SU-DHL-6 (cell line): ENCODE results near the gene RELN.

Experiments used
- H2AFZ ChIP-seq: fragments of 200-600 bp; sonication (generic); 2 replicates; pipeline ENCODE4 v1.6.1; 2014; ENCODE audit warnings: low read depth, mild to moderate bottlenecking, moderate library complexity, mixed read lengths, antibody characterized with exemption, low read length; ENCODE audit not compliant: severe bottlenecking
- H3F3A ChIP-seq: fragments of 200-600 bp; shearing (Covaris generic); 2 replicates; pipeline ENCODE4 v1.6.0; 2016; ENCODE audit warnings: antibody characterized with exemption, mild to moderate bottlenecking; ENCODE audit not compliant: insufficient read depth
- H3K27ac ChIP-seq: fragments of 200-600 bp; sonication (generic); 2 replicates; pipeline ENCODE4 v1.5.1; 2016; ENCODE audit warnings: low read depth, mild to moderate bottlenecking, low read length, moderate library complexity, mixed read lengths
- H3K27me3 ChIP-seq: fragments of 200-600 bp; sonication (generic), shearing (Covaris generic); 2 replicates; pipeline ENCODE4 v1.6.0; 2014; ENCODE audit warnings: mild to moderate bottlenecking, low read length
- H3K36me3 ChIP-seq: fragments of 200-600 bp; sonication (generic); 2 replicates; pipeline ENCODE4 v1.6.1; 2014; ENCODE audit warnings: mild to moderate bottlenecking, low read length, mixed read lengths
- H3K4me2 ChIP-seq: fragments of 300-600, 200-600 bp; shearing (Covaris generic), sonication (generic); 2 replicates; pipeline ENCODE4 v1.6.0; 2014; ENCODE audit warnings: low read length, low read depth, mild to moderate bottlenecking; ENCODE audit not compliant: poor library complexity, severe bottlenecking
- H3K4me3 ChIP-seq: fragments of 200-600 bp; sonication (generic); 2 replicates; pipeline ENCODE4 v1.5.1; 2014; ENCODE audit warnings: antibody characterized with exemption, low read length, mild to moderate bottlenecking, mixed read lengths; ENCODE audit not compliant: insufficient read depth, poor library complexity, severe bottlenecking
- H3K79me2 ChIP-seq: fragments of 200-600 bp; sonication (generic); 2 replicates; pipeline ENCODE4 v1.6.1; 2014; ENCODE audit warnings: mild to moderate bottlenecking, low read length, moderate library complexity; ENCODE audit not compliant: insufficient read depth
- H3K9ac ChIP-seq: fragments of 200-600 bp; sonication (generic); 2 replicates; pipeline ENCODE4 v1.7.0; 2014; ENCODE audit warnings: mild to moderate bottlenecking, low read length
- H3K9me2 ChIP-seq: fragments of 200-600 bp; sonication (generic); replicated peaks from 2 replicates; pipeline ENCODE4 v1.6.1; 2014; ENCODE audit warnings: low read length; ENCODE audit not compliant: insufficient read depth
- H3K9me3 ChIP-seq: fragments of 200-600 bp; sonication (generic); 2 replicates; pipeline ENCODE4 v1.6.1; 2014; ENCODE audit warnings: low read length, mixed read lengths; ENCODE audit not compliant: insufficient read depth
- H4K20me1 ChIP-seq: fragments of 200-600 bp; sonication (generic); 2 replicates; pipeline ENCODE4 v1.6.1; 2014; ENCODE audit warnings: low read depth, mild to moderate bottlenecking, antibody characterized with exemption, low read length, moderate library complexity, mixed read lengths
- EZH2phosphoT487 ChIP-seq: fragments of 200-600 bp; sonication (generic), shearing (Covaris generic); conservative IDR thresholded peaks from 2 replicates; pipeline ENCODE4 v1.6.1; 2018; ENCODE audit warnings: mild to moderate bottlenecking, antibody characterized with exemption, low read length, moderate library complexity, mixed read lengths
- TF ChIP-seq, protein P1 (sequence below): fragments of 200-600 bp; sonication (generic); IDR thresholded peaks from one replicate; pipeline ENCODE4 v1.5.1; 2017; ENCODE audit warnings: antibody characterized with exemption, mild to moderate bottlenecking, low read length, moderate library complexity; ENCODE audit not compliant: insufficient read depth, poor library complexity, severe bottlenecking

RELN gene

DNA sequence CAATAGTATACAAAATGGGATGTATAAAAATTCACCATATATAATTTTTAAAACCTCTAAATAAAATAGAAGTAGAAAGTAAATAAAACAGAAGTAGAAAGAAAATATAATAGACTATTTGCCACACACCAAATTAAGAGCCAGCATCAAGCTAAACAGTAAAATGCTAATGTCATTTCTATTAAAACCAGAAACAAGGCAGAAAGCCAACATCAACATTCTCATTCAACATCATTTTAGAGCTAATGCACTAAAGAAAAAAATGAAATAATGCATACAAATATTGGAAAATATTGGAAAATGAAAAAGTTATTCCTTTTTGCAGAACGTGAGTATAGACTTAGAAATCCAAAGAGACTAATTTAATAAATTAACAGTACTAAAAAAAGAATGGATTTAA is 23.4 kb upstream of the RELN start:
- no peak for TF ChIP-seq EZH2phosphoT487
- TF ChIP-seq, protein P1, sequence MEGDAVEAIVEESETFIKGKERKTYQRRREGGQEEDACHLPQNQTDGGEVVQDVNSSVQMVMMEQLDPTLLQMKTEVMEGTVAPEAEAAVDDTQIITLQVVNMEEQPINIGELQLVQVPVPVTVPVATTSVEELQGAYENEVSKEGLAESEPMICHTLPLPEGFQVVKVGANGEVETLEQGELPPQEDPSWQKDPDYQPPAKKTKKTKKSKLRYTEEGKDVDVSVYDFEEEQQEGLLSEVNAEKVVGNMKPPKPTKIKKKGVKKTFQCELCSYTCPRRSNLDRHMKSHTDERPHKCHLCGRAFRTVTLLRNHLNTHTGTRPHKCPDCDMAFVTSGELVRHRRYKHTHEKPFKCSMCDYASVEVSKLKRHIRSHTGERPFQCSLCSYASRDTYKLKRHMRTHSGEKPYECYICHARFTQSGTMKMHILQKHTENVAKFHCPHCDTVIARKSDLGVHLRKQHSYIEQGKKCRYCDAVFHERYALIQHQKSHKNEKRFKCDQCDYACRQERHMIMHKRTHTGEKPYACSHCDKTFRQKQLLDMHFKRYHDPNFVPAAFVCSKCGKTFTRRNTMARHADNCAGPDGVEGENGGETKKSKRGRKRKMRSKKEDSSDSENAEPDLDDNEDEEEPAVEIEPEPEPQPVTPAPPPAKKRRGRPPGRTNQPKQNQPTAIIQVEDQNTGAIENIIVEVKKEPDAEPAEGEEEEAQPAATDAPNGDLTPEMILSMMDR, result no peak
- Histone ChIP-seq H4K20me1 (no peaks in the 10 kb centered on the region), H3K79me2 (no peaks in the 10 kb centered on the region), H3K27ac (no peak overlapping the region), H3K27me3 (no peaks in the 10 kb centered on the region), H3K9me3 (no peaks in the 10 kb centered on the region), H3K4me2 (no peak overlapping the region), H3K9ac (no peak overlapping the region), H2AFZ (no peak overlapping the region), H3K36me3 (no peaks in the 10 kb centered on the region), H3F3A (no peaks in the 10 kb centered on the region), H3K9me2 (no peaks in the 10 kb centered on the region), H3K4me3 (no peak overlapping the region)

DNA sequence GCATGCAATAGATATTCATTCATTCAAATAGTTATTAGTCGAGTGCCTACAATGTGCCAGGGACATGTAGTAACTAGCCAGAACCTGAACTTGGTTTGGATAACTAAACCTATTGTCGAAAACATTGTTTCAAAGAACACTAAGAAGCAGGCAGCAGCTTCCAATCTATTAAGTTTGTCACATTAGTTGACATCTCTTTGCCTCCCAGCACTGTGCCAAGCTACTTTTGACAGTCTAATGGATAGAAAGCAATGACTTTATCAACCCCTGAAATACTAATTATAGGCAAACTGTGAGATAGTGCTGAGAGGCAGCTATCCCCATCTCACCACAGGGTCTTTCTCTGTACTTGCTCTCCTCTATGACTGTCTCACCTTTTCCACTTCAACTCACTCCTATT is 22.4 kb upstream of the RELN start:
- Histone ChIP-seq H3K9me2 (no peaks in the 10 kb centered on the region), H3K4me3 (no peak overlapping the region), H3K79me2 (no peaks in the 10 kb centered on the region), H3K36me3 (no peaks in the 10 kb centered on the region), H3F3A (no peaks in the 10 kb centered on the region), H3K27me3 (0 out of 2 replicates have a peak, but pooled peaks cover 2% of the 10 kb centered on the region), H3K4me2 (no peak overlapping the region), H3K9me3 (no peaks in the 10 kb centered on the region), H3K27ac (no peak overlapping the region), H2AFZ (no peak overlapping the region), H3K9ac (no peak overlapping the region), H4K20me1 (no peaks in the 10 kb centered on the region)
- TF ChIP-seq EZH2phosphoT487, result no peak
- TF ChIP-seq, protein P1, result no peak

DNA sequence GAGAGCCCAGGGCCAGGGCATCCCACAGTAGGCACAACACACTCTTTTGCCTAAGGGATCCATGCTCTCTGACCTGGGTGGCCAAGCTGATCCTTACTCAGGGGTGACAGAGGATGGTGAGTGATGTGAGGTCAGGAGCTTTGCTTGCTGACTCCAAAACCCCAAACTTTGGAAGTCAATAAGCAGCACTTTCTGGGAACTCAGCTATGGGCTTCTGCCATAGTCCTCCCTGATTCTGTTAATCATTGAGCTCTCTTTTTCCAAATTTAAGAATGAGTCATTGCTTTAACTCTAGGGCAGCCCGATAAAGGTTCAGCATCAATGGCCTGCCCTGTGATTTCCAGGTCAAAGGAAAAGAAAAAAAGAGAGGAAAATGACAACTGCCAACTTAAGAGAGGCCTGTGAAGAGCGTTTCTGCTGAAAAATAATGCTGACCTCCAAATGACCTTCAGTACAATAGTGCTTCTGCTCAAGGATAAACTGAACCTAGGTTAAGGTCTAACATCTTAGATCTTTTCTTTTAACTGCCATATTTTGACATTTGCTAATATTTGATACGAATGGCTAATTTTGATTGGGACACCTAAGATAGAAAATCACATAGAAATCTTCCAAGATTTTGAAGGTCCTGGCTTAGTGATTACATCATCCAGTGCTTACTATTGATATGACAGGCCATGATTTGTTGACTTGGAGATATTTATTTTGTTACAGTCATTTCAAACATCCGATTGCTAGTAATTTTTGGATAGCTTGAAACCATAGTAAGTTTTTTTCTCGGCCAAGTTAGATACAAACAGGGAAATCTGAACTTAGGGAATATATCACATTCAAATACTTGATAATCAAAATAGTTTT is 20.8 kb upstream of the RELN start:
- H3K27ac ChIP-seq, result no peak overlapping the region
- 0 out of 2 replicates have a peak, but pooled peaks cover 2% of the 10 kb centered on the region for H3K27me3 ChIP-seq
- no peaks in the 10 kb centered on the region for H3K79me2 ChIP-seq
- no peaks in the 10 kb centered on the region for H3F3A ChIP-seq
- no peak for TF ChIP-seq EZH2phosphoT487
- TF ChIP-seq, protein P1, result no peak
- H3K4me2 ChIP-seq, result no peak overlapping the region
- no peaks in the 10 kb centered on the region for H4K20me1 ChIP-seq
- no peaks in the 10 kb centered on the region for H3K9me3 ChIP-seq
- H3K36me3 ChIP-seq, result no peaks in the 10 kb centered on the region
- no peaks in the 10 kb centered on the region for H3K9me2 ChIP-seq
- no peak overlapping the region for H3K9ac ChIP-seq
- no peak overlapping the region for H2AFZ ChIP-seq
- no peak overlapping the region for H3K4me3 ChIP-seq
